GM19351 (cell line): ENCODE results near the gene ACTN2.
A peak's percentile ranks its signal among the peaks of the same experiment; 100 is the strongest.

ENCODE experiments used
- ATAC-seq: cut with Tn5 transposase; IDR thresholded peaks from one replicate; pipeline ENCODE4 v1.9.1; 2021; ENCODE audit warnings: mild to moderate bottlenecking, moderate library complexity; ENCODE audit not compliant: unreplicated experiment

The ACTN2 gene

DNA sequence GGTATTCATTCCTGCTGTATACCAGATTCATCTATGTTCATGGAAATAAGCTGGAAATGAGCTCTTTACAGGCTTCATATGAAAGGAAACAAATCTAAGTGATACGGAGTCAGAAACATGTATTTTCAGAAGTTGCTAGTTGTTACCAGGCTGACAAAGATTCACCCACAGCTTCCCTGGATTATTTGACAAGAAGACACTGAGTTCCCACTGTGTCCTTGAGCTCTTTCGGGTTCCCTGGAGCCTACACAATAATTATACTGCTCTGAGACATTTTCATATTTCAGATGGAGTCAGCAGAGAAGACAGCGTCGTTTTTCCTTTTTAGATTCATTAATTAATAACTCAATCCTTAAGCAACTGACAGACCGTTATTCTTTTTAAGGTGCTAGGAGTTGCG, 79.5 kb downstream of the ACTN2 start:
- no peak for ATAC-seq

- ATAC-seq, result no peak
Observed at GRCh38 chr1:236766506-236766905, 80.2 kb downstream of the ACTN2 start.

DNA sequence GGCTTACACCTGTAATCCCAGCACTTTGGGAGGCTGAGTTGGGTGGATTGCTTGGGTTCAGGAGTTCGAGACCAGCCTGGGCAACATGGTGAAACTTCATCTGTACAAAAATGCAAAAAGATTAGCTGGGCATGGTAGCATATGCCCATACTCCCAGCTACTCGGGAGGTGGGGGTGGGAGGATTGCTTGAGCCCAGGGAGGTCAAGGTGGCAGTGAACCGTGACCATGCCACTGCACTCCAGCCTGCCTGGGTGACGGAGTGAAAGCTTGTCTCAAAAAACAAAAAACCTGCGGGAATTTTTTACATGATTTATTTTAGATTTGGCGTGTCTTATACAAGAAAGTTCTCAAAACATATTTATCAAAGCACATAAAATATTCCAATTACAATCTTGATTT, 81.0 kb downstream of the ACTN2 start:
- ATAC-seq, result no peak

- ATAC-seq, result no peak
Observed at GRCh38 chr1:236768601-236769000, 82.3 kb downstream of the ACTN2 start.

- no peak for ATAC-seq
Observed at GRCh38 chr1:236773919-236774318, 87.6 kb downstream of the ACTN2 start.

- ATAC-seq, result no peak
Observed at GRCh38 chr1:236774926-236775325, 88.6 kb downstream of the ACTN2 start.

DNA sequence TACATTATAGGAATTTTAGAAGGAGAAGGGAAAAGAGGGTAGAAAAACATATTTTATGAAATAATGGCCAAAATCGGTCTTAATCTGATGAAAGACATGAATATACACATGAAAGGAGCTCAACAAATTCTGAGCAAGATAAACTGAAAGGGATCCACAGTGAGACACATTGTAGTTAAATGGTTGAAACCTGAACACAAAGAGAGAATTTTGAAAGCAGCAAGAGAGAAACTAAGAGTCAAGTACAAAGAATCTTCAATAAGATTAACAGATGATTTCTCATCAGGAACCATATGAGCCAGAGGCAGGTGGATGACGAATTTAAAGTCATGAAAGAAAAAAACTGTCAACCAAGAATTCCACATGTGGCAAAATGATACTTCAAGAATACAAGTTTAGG, 93.0 kb downstream of the ACTN2 start:
- no peak for ATAC-seq

DNA sequence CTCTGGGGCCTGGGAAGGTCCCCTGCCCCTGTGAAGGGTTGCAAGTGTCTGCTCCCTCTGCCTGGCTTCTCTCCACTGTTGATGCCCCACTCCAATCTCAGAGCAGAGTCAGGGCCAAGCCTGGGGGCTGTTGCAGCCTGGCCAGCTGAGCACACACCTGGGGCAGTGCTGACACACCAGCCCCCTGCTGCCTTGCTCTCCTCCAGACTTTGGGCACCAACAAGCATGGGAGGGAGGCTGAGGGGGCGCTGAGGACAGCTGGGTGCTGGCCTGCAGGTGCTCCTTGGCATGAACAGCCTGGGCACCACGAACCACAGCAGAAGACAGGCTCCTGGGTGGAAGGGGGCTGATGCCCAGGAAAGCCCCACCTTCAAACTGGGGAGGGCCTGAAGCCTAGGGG, 99.2 kb downstream of the ACTN2 start:
- ATAC-seq, result no peak

GRCh38 chr1:236786453-236786852, 100.2 kb downstream of the ACTN2 start:
- no peak for ATAC-seq

DNA sequence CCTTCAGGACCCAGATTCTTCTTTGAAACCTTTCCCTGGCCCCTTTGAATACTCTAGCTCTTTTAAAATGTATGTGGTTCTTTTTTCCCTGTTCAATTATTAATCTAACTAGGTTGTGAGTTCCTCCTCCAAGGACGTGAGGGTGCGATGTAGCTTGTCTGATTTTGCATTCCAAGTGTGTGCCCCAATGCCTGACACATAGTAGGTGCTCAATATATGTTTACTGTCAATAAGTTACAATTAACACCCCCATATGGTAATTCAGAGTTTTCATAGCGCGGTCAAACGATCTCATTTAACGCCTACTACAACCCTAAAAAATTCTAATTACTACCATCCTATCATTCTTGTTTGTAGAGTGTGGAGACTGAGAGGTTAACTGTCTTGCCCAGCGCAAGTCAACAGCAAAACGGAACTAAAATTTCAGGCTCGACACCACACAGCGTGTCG, 108.3 kb downstream of the ACTN2 start:
- ATAC-seq, result no peak

- ATAC-seq, result peak; percentile 92
Observed at GRCh38 chr1:236795035-236795756, 108.9 kb downstream of the ACTN2 start, which contains the start of gene MTR. TSS of gene MTR (plus strand) at chr1:236795292. CDS start at chr1:236795704, 412 bp downstream.

DNA sequence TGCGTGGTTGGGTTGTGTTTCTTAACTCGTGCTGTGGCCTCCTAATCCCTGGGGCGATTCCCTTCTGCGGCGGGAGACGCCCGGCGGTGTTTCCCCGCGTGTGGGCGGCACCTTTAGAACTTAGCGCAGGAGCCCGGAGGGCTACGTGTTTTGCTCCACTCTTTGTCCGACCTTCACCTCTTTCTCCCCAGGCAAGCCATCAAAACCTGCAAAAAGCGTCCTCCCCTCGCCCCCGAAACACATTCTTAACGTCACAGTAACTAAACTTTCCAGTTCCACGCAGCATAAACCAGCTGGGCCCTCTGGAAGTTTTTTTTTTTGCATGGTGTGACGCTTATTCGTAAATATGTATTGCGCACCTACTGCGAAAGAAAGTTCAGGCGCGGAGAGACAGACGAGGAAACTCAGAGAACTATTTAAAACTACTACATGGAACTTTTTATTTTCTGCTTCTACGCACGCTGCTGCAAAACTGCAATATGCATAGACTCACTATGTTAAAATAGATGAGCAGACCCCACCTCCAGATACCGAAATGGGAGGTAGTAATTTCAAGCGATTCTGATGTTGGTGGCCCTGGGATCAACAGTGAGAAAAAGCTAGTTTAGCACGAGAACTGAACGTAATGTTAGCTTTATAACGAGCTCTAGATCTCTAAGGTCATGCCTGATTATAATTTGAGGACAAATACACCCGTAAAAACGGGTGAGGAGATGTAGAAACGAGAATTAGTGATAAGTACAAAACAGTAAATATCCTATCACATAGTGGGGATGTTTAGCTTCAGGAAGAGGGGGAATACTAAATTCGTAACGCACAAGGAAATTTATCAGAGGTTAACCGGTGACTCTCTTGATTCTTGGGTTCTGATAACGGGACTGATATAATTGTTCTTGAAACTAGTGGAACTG, 109.7 kb downstream of the ACTN2 start:
- ATAC-seq, result peak; percentile 25

- ATAC-seq, result no peak
Observed at GRCh38 chr1:236799001-236799400, 112.7 kb downstream of the ACTN2 start.

- ATAC-seq, result no peak
Observed at GRCh38 chr1:236800002-236800620, 113.8 kb downstream of the ACTN2 start.

- no peak for ATAC-seq
Observed at GRCh38 chr1:236800623-236801022, 114.3 kb downstream of the ACTN2 start.

GRCh38 chr1:236802264-236802663, 116.0 kb downstream of the ACTN2 start:
- ATAC-seq, result no peak

GRCh38 chr1:236806634-236807033, 120.3 kb downstream of the ACTN2 start:
- ATAC-seq, result no peak

DNA sequence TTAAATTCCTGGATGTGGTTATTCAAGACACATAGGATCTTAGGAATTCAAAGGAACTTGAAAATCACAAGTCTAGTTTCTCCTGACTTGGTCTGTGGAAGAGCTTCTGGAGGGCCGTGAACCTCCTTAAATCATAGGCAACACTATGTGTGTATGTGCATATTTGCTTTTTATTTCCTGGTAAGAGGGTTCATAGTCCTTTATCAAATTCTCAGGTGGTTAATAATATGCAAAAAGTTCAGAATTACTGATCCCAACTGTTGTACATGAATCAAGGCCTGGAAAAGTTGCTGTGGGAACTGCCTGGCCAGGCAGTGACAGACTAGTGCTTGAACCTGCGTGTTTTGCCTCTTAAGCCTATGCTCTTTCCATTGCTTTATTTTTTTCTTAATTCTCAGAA, 121.7 kb downstream of the ACTN2 start:
- ATAC-seq, result no peak

GRCh38 chr1:236808564-236809130, 122.3 kb downstream of the ACTN2 start:
- ATAC-seq, result no peak

GRCh38 chr1:236809148-236809547, 122.8 kb downstream of the ACTN2 start:
- ATAC-seq, result no peak

DNA sequence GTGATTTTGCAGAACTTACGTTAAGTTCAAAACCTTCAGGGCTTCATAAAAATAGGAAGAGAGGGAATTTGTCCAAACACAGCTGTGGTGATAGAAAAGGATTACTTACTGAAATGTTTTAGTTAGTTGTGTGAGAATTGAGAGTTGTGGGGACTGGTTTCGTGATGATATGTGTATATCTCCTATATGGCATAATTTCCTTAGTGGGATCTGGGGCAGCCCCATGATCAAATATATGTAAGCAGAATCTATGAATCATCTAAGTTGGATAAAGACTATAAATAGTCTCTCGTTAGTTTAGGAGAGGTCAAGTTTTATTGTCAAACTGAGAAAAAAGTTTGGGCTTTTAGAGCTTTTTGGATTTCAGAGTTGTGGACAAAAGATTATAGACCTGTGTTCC, 123.7 kb downstream of the ACTN2 start:
- no peak for ATAC-seq
